ENCODE results near the gene ZDHHC14. TPM values are rescaled to one million over a fixed set of nuclear protein-coding genes. Genes with fewer than 3 reads are reported as not detected.

The ZDHHC14 gene
- total RNA-seq, 1 donor from 2014 or later: 15.2 TPM

GRCh38 chr6:157442291-157442690 is 61.3 kb downstream of the ZDHHC14 start:
- Histone ChIP-seq H3K4me3 (no peak overlapping the region), H3K27me3 (no peaks in the 10 kb centered on the region), H3K9me3 (no peaks in the 10 kb centered on the region), H3K27ac (no peak overlapping the region), H3K36me3 (no peaks in the 10 kb centered on the region), H3K4me1 (no peaks in the 10 kb centered on the region)
- DNase-seq (ENCODE audit: extremely low spot score in 2 of 2): no peak
- TF ChIP-seq CTCF (IDR thresholded peaks at IDR 0.05) (no peak), POLR2A (IDR thresholded peaks at IDR 0.05) (no peak), POLR2AphosphoS5 (IDR thresholded peaks at IDR 0.05; ENCODE audit: insufficient read depth in 1 of 2, low read depth in 1 of 2) (no peak)
- intact Hi-C loops (cut with DNase I): no loop called here

- H3K4me1 ChIP-seq: no peaks in the 10 kb centered on the region
- H3K27ac ChIP-seq: no peak overlapping the region
- DNase-seq (ENCODE audit: extremely low spot score in 2 of 2): no peak
- TF ChIP-seq POLR2AphosphoS5 (IDR thresholded peaks at IDR 0.05; ENCODE audit: insufficient read depth in 1 of 2, low read depth in 1 of 2): no peak
- no peak for TF ChIP-seq POLR2A (IDR thresholded peaks at IDR 0.05)
- TF ChIP-seq CTCF (IDR thresholded peaks at IDR 0.05): no peak
- intact Hi-C loops (cut with DNase I): no loop called here
- no peaks in the 10 kb centered on the region for H3K27me3 ChIP-seq
- H3K36me3 ChIP-seq: no peaks in the 10 kb centered on the region
- H3K9me3 ChIP-seq: no peaks in the 10 kb centered on the region
- H3K4me3 ChIP-seq: no peak overlapping the region
Measured at GRCh38 chr6:157443066-157443800, 62.2 kb downstream of the ZDHHC14 start.

GRCh38 chr6:157445277-157446009 is 64.5 kb downstream of the ZDHHC14 start:
- no peaks in the 10 kb centered on the region for H3K9me3 ChIP-seq
- no peak for DNase-seq (ENCODE audit: extremely low spot score in 2 of 2)
- H3K36me3 ChIP-seq: no peaks in the 10 kb centered on the region
- TF ChIP-seq CTCF (IDR thresholded peaks at IDR 0.05) (no peak), POLR2A (IDR thresholded peaks at IDR 0.05) (no peak), POLR2AphosphoS5 (IDR thresholded peaks at IDR 0.05; ENCODE audit: insufficient read depth in 1 of 2, low read depth in 1 of 2) (no peak)
- intact Hi-C loops (cut with DNase I): no loop called here
- H3K4me3 ChIP-seq: no peak overlapping the region
- H3K27me3 ChIP-seq: no peaks in the 10 kb centered on the region
- peak overlapping the region; percentile 8 for H3K27ac ChIP-seq
- no peaks in the 10 kb centered on the region for H3K4me1 ChIP-seq

- Histone ChIP-seq H3K36me3 (no peaks in the 10 kb centered on the region), H3K4me3 (no peak overlapping the region), H3K27ac (no peak overlapping the region), H3K9me3 (no peaks in the 10 kb centered on the region), H3K4me1 (no peaks in the 10 kb centered on the region), H3K27me3 (no peaks in the 10 kb centered on the region)
- intact Hi-C loops (cut with DNase I): no loop called here
- TF ChIP-seq CTCF (IDR thresholded peaks at IDR 0.05) (no peak), POLR2A (IDR thresholded peaks at IDR 0.05) (no peak), POLR2AphosphoS5 (IDR thresholded peaks at IDR 0.05; ENCODE audit: insufficient read depth in 1 of 2, low read depth in 1 of 2) (no peak)
- DNase-seq (ENCODE audit: extremely low spot score in 2 of 2): no peak
Measured at GRCh38 chr6:157447735-157448134, 66.7 kb downstream of the ZDHHC14 start.

DNA sequence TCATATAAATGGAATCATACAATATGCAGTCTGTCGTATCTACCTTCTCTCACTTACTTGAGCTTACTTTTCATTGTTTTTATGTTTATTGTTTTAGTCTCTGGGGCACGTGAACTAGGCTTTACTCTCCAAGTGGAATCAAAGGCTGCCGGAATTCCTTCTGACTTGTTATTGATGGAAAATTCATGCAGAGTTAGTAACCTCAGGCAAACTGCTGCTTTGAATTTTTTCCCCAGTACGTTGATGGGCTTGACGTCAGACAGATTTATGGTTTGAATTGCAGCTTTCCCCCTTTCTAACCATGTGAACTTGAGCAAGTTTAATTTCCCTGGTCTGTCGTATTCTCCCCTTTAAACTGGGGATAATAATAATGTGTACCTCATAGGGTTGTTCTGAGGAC is 68.6 kb downstream of the ZDHHC14 start:
- TF ChIP-seq POLR2AphosphoS5 (IDR thresholded peaks at IDR 0.05; ENCODE audit: insufficient read depth in 1 of 2, low read depth in 1 of 2) (no peak), CTCF (IDR thresholded peaks at IDR 0.05) (no peak), POLR2A (IDR thresholded peaks at IDR 0.05) (no peak)
- DNase-seq (ENCODE audit: extremely low spot score in 2 of 2): no peak
- Histone ChIP-seq H3K27me3 (no peaks in the 10 kb centered on the region), H3K27ac (no peak overlapping the region), H3K36me3 (no peaks in the 10 kb centered on the region), H3K4me3 (no peak overlapping the region), H3K4me1 (no peaks in the 10 kb centered on the region), H3K9me3 (no peaks in the 10 kb centered on the region)
- intact Hi-C loops (cut with DNase I): no loop called here

Data from vagina (tissue), 2 donors.